ENCODE measurements around the gene GLRX5.
A peak's percentile ranks its signal among the peaks of the same experiment; 100 is the strongest.

The GLRX5 gene

DNA sequence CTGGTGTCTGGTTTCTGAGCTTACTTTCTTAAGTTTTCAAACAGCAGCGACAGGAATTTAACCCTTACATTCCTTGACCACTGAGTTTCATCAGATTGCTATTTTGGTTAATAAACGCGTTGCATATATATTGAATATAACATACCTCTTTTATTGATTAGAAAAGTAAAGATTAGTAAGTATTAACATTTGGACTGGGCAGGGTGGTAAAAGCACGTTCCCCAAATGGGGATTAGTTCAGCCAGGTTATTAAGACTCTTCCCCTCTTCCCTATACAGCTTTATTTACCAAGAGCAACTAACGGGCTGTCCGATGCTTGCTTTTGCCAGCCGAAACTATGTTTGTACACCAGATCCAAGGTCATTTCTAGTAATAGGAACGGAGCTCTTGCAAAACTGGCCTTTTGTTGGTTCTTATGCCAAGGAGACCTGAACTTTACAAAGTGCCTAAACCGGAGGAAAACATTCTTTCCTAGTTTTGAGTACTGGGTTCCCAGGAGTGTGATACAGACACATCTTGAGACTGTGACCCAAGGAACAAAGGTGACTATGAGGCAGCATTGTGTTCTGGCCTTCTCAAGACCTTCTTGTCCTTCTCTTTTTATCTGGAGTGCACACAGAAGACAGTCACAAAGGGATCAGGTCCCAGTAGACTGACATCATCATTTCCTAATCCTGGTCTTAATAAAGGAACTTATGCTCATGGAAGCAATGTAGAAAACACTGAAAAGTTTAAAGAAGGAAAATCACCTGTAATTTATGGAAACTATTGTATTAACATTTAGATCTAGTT is 2.6 kb downstream of the GLRX5 start:
- DNase-seq = no peak

DNA sequence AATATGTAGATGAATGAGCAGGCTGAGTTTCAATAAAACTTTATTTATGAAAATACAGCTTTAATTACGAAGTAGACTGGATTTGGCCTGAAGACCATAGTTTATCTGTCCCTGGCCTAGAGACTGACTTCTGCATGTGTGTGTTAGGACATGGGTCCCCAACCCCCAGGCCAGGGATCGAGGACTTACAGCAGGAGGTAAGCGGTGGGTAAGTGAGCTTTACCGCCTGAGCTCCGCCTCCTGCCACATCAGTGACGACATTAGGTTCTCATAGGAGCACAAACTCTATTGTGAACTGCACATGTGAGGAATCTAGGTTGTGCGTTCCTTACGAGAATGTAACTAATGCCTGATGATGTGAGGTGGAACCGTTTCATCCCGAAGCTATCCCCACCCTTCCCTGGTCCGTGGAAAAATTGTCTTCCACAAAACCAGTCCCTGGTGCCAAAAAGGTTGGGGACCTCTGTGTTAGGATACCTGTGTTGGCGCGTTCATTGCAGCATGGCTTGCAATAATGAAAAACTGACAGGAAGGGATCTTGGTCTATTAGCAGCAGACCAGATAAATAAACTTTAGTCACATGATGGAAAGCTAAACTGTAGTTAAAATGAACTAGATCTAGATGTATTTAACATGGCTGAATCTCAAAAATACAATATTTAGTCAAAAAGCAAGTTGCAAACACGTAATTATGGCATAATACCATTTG is 4.1 kb downstream of the GLRX5 start:
- DNase-seq = no peak

DNA sequence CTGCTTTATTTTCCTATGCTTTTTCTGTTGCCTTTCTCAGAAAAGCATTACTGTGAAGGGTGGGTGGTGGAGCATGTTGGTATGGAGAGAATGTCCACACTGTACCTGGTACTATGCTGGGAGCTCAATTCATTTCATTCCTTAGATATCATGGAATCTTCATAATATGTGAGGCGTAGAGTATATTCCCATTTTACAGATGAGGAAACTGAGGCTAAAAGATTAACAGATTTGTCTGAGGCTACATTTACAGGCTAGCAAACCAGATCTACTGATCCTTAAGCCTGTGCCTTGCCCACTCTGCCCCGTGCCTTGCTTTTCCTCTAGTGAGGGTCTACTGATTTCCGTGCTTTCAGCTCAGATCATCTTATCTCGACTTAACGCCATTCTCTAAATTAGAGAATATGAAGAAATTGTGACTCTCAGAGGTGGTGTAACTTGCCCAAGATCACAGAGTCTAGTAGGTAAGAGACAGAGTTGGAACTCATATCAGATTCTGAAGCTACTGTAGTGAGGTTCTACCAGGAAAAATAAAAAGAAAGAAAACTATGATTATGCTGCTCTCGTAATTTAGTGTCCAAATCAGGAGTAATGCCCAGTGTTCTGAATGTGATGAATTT is 5.5 kb downstream of the GLRX5 start:
- DNase-seq = no peak

DNA sequence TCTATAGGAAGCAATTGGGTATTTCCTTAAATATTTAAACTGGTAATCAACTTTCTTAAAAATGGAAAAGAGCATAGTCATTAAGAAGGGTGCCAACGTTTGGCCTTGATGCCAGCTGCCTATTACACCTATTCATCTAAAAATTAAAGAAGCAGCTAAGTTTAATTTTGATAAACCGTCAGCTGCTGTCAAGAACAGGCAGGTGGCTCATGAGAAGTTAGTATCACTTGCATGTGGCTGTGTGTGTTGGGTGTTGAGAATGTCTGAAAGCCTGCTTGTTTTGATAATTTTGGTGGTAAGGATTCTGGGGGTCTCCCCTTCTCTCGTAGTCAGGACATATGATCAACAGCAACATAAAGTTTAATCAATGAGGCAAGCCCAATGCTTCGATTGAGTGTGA is 6.5 kb downstream of the GLRX5 start:
- DNase-seq = no peak

DNA sequence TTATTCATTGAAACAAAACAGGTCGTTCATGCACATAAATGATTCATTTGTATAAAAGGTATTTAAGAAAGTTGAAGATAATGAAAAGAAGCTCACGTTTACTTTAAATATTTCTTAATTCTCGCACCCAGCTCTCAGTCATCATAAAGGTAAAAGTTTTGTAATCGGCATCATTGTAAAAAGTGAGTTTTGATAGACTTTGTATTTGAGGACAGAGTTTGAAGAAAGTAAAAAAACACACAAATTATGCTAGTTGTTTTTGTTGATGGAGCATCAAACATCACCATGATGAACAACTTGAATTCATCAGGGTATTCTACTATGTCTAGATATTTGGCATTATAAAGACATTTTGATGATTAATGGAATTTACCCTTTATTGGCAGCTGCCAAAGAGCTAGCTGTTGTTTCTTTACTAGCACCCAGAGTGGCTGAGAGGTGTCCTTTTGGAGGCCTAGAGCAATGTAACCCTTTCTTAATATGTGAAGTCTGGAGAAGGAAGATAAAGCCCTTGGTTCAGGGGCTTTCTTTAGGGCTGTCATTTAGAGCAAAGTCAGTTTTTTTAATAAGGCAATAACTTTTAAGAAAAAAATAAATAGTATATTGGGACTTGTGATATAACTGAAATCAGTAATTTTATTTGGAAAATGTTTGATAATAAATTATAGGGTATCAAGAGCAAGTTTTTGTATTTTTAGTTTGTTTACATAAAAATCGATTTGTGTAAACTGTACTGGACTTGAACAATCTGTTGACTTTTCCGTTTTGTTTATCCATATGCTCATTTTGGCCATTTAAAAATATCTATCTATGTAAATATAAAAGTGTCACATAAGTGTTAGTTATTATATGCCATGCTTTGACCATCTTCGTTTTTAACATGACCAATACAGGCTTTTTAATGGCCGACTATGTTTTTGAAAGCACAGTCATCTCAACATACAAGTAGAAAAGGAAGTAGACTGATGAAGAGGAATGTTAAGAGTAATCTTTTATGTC is 7.4 kb downstream of the GLRX5 start:
- no peak for DNase-seq

DNA sequence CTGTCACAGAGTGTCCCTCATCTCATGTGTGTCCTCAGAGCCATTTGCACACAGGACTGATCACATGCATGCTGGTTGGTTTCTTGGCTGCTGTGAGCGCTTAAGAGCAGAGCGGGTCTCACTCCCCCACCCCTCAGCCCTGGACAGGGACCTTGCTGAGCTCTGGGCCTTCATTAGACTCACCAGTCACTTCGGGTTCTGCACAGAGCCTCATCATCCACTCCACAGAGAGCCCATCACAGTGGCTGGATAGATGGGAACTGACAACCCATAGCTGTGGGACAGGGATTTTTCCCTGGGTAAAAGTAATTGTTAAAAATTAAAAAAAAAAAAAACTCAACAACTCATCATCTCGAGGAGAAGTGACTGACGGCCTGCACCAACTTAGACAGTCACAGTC is 8.2 kb downstream of the GLRX5 start:
- DNase-seq = no peak

DNA sequence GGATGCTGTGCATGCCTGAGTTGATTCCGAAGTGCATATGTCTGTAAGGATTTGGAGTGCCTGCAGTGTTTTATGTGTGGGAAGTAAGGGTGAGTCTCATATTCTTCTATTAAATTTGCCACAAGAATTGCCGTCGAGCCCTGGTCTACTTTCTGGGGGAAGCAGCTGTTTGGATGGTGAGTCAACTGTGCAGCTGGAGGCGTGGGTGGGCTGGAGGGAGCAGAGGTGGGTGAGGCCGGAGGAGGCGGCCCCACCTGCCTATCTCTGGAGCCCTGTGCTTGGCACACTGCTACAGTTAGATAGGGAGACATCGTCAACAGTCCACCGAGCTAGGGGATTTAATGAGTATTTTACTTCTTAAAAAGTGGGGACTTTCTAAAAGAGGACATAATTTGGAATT is 9.7 kb downstream of the GLRX5 start:
- DNase-seq = no peak

DNA sequence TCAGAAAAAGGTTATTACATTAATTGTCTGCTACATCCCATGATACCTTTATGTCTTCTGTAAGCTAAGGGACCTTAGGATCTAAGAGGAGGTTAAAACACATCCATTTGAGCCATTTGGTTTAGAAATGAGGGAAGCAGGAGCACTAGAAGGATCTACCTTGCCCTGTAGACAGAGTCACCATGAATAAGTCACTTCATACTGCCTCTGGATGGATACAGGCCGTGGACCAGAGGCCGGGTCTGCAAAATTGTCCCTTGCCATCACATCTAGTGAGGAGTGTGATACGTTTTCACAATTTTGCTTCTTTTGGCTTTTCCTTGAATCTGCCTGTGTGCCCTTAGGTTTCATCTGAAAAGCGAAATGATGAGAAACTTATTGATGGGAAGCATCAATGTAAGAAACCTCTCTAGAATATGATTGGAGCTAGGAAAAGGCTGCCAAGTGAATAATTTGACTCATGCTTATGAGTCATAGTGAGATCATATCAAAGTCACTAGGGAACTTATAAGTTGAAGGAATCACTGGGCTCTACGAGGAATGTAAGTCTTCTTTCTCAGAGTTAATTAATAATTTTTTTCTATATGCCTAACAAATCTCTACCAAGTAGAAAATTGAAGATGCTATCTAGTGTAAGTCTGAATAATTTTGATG is 10.8 kb downstream of the GLRX5 start:
- DNase-seq = no peak

DNA sequence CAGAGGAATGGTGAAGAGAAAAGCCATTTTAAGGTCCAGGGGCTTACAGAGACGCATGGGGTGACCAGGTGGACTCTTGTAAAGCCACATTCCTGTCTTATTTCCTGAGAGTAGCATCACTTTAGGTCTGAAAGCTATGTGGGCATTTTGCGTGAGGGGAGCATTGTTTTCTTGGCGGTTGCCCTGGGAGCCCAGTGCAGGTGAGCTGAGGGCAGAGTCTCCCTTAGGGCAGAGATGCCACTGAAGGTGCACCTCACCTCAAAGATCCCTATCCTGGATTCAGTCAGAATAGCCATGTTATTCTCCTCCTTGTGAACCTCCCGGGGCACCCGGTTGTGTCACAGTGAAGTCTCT is 12.4 kb downstream of the GLRX5 start:
- no peak for DNase-seq

DNA sequence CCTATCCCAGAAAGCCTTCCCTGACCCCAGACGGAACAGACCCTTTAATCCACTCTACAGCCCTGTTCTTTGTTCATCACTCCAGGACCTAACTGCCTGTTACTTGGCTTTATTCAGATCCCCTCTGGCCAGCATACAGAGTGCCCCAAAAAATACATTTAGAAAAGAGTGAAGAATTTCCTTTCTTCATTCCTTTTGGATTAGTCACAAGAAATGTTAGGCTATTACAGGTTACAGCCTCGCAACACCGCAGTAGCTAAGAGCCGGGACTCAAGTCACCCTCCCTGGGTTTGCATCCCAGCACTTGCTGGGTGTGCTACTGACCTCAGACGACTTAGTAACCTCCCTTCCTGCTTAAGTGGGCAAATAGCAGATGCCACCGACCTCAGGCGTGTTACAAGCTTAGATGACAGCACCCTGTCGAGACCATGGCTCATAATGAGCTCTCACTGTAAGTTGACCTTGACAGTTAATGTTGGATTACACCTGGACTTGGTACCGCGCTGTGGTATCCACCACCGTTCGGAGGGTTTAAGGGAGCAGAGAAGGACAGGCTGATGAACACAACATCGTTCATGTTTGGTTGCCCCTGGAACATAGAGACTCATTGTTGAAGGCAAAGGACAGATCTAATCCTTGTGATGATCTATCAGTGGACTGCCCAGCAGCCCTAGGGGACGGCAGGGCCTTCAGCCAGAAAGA is 12.9 kb downstream of the GLRX5 start:
- DNase-seq = no peak

DNA sequence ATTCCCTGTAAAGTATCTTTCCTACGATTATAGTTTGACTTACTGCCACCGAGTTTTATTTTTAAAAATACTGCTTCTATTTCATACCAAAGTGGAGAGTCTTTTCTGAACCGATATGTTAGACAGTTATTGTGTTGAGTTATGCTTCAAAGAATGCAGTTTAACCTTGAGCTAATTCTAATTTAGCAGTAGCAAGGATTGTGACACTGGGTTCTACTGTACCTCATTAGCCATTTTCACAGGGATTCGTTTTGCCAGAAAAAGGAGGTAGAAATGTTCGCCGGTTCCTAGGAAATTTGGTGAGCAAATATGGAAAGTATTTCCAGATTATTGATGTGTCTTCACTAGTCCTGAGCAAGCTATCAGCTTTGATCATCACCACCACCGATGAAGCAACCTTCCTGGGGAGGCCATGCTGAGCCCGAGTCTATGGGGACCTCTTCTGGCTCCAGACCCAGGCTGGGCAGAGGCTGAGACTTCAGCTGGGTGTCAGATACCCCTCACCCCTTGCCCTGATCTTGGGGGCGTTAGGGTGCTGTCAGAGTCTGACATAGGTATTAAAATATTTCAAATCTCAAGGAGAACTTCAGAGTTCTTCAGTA is 13.6 kb downstream of the GLRX5 start:
- DNase-seq = no peak

DNA sequence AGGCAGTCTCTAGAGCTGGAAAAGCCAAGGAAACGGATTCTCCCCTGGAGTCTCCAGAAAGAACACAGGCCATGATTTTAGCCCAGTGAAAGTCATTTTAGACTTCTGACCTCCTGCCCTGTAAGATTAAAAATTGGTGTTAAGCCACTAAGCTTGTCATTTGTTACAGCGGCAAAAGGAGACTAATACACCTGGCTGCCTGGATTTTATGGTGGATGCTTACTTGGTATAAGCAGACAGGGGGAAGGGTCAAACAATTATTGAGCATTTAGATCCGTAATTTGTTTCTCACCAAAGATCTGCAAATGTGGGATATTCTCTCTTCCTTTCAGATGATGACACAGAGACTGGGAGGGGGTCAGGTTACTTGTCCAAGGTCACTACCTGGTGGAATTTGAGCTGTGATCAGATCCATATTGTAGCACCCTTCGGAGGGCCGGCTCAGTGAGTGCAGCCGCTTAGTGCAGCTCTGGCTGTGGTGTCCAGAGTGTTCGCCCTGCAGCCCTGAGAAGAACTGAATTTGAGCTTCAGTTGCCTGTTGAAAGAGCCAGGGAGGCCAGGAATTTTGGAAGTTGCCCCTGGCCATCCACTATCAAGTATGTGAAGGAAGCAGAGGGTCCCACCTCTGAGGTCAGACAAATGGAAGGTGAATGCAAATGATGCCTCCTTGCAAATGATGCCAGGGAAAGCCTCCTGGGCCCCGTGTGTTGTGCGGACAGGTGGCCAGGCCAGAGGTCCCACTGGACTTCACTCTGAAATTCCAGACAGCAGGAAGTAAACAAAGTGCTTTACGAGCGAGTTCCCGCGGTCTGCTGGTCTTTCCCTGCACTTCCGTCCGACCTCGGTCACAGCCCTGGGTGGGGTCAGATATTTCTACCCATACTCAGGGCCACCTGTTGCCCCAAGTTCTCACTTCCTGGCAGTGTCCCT is 15.1 kb downstream of the GLRX5 start:
- DNase-seq = no peak

DNA sequence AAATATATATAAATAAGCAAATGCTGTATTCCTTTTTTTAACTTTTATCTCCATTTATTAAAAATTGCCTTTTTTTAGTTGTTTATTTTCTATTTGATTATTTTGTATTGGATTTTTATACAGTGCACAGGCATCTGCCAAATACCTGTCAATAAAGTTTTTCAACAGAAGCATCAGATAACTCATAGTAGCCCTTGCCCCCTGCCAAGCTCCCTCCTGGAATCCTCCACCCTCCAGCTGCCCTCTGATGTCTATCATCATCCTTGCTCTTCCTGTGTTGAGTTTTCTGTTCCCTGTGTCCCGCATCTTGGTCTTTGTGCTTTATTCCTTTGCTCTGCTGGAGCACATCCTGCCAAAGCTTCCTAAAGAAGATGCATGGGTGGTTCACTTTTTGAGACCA is 16.6 kb downstream of the GLRX5 start:
- no peak for DNase-seq

DNA sequence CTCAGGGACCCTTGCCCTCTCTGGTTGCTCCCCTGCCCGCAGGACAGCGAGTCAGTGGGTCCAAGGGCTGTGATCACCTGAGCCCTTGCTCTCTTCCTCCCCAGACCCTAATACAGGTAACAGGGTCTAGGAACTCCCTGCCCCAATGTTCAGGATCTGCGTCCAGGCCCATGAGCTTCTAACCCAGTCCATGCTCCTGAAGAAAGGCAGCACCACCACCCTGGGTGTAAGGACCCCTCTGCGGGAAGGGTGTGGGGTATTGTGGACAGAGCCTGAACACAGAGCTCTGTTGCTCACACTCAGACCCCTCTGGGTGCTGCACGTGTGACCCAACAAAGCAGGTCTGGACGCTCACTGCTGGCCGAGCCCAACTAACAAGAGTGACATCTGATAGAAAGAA is 18.3 kb downstream of the GLRX5 start:
- DNase-seq = no peak

DNA sequence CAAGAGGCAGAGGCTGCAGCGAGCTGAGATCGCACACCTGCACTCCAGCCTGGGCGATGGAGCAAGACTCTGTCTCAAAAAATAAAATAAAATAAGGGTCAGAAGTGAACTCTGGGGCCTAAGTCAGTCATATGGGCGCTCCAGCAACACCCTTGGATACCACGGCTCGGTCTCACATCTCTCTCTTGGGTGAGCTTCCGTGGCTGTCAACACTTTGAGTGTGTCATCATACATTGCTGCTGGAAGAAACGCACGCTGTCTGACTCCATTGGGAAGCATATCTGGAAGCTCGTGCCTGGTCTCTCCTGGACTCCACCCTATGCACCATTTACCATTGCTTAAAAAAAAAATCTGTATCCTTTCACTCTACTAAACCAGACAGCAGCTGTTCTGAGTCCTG is 20.2 kb downstream of the GLRX5 start:
- no peak for DNase-seq

DNA sequence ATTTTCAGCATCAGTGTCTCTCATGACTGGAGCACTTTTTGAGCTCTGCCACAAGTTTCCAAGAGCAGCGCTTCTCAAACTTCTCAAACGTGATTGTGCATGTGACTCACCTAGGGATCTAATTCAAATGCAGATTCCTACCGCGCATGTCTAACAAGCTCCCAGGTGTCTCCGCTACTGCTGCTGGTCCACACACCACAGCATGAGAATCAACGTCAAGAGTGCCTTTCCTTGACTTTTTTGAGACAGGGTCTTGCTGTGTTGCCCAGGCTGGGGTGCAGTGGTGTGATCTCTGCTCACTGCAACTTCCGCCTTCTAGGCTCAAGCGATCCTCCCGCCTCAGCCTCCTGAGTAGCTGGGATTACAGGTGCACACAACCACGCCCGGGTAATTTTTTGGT is 22.4 kb downstream of the GLRX5 start:
- DNase-seq = no peak

DNA sequence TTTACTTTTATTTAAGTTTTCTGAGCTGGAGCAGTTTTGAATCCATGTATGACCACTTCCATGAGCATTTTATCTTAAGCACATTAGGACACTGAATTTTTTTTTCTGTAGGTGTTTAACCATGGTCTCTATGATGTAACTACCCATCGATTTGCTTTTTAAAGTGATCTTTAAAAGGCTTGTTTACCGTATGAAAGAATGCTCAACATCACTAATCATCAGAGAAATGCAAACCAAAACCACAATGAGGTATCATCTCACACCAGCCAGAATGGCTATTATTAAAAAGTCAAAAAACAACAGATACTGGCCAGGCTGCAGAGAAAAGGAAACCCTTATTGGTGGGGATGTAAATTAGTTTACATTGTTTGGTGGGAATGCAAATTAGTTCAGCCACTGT is 23.0 kb downstream of the GLRX5 start:
- no peak for DNase-seq

DNA sequence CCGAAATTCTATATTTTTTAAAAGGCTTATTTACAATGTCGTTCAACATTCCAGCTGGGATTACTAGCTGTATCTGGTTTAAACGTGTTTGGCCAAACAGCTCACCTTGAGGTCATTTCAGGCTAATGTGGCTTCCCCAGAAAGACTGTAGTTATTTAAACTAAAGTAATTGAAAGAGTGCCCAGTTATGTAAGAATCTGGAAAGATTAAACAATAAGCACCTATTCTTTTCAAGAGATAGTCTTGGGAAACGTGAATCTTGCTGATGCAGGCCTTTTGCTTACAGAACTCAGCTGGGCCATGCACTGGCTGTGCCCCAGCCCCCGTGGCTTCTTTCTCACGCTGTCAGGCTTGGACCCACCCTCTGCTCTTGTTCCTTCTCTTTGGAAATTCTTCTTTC is 24.4 kb downstream of the GLRX5 start:
- no peak for DNase-seq

DNA sequence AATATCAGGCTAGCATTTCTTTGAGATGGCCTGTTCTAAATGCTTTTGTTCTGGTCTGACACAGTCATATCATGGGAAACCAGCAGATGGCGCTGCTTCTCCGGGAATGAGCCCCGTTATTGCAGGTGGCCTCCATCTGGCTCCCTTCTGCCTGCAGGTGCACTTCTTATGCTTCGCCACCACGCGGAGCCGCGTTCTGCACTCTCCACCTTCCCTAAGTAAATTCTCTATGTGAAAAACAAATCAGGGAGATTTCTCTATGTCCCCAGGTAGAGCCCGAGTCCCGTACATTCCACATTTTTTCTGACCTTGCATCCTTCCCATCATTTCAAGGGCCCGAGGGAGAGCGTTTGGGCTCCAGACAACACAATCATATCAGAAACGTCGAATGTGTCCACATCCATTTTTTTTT is 26.2 kb downstream of the GLRX5 start:
- peak; percentile 74 for DNase-seq

Measured in NCI-H524 treated with DMSO at 0.1 percent for 48 hours (cell line).